Measurements from ENCODE around the gene NKX2-3.

NKX2-3 gene

DNA sequence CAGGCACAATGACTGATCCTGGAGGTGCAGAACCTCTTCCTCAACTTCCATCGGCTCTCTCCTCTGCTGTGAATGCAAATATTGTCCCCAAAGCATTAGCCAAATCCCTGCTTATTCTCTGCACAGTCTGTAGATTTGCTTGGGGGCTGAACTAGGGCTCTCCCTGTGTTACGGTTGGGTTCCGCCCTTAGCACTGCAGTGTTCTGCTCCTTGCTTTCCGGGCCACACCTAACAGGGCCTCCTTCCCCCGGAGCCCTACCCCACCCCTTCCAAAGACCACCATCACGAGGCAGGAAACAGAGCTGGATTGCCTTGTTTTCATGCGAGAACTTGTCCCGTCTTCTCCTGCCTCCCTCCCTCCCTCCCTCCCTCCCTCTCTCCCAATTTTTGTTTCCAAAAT is 50.9 kb downstream of the NKX2-3 start:
- DNase-seq (ENCODE audit: low read depth) = no peak
